ENCODE results near the gene FMN1.

Gene FMN1

DNA sequence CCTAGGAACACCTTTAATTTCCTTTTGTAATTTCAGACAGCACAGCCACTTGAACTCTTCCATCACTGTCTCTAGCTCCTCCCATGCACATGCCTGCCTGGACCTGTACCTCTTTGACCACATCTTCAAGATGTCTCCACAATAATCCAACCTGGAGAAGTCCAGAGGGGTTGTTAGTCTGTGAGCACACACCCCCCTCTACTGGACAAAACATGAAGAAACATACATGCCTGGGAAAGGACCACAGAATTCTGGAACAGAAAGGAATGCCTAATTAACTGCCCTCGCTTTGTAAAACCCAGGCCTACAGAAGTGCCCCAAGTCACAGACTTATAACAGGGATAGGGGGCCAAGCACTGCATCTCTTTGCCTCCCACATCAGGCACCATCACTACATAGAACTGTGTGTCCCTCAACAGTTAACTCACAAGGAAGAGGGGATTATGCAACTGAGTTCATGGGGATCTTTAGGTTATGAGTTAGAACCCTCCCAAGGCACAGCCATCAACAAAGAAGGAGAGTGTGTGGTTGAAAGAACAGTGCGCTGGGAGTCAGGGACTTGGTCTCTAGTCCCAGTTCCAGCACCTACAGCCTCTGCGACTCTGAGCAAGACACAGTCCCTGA is 61.7 kb downstream of the FMN1 start:
- peak; percentile 60 for DNase-seq (ENCODE audit: low read depth)
- TF ChIP-seq, protein P1, sequence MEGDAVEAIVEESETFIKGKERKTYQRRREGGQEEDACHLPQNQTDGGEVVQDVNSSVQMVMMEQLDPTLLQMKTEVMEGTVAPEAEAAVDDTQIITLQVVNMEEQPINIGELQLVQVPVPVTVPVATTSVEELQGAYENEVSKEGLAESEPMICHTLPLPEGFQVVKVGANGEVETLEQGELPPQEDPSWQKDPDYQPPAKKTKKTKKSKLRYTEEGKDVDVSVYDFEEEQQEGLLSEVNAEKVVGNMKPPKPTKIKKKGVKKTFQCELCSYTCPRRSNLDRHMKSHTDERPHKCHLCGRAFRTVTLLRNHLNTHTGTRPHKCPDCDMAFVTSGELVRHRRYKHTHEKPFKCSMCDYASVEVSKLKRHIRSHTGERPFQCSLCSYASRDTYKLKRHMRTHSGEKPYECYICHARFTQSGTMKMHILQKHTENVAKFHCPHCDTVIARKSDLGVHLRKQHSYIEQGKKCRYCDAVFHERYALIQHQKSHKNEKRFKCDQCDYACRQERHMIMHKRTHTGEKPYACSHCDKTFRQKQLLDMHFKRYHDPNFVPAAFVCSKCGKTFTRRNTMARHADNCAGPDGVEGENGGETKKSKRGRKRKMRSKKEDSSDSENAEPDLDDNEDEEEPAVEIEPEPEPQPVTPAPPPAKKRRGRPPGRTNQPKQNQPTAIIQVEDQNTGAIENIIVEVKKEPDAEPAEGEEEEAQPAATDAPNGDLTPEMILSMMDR (IDR thresholded peaks at IDR 0.05; ENCODE audit: low read depth, low read length, missing control alignments), result peak; percentile 79
- no peak overlapping the region for H3K4me3 ChIP-seq (ENCODE audit: low read depth, low read length)
- in situ Hi-C loops (cut with HindIII; ENCODE audit: low sequenced_read_pairs), result loop anchor here (25.0 kb wide), 1 partner anchor 296 kb away; no protein-coding TSS in a partner anchor

DNA sequence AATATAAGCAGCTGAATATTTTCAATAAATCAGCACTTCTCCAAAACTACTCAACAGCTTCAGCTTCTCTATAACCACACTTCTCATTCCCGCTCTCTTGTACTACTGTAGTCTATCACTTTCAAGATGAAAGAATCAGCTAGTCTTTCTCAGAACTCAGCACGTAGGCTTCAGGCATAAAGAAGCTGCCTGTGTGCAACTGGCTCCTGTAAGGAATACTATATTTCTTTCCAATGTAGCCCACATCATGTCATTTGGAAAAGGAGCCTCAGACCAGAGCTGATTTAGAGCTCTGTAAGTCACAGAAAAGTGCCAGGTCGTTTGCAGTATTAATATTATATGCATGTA is 62.3 kb downstream of the FMN1 start:
- in situ Hi-C loops (cut with HindIII; ENCODE audit: low sequenced_read_pairs), result loop anchor here (25.0 kb wide), 1 partner anchor 295 kb away; no protein-coding TSS in a partner anchor
- TF ChIP-seq, protein P1 (IDR thresholded peaks at IDR 0.05; ENCODE audit: low read depth, low read length, missing control alignments), result no peak
- no peak for DNase-seq (ENCODE audit: low read depth)
- no peak overlapping the region for H3K4me3 ChIP-seq (ENCODE audit: low read depth, low read length)

DNA sequence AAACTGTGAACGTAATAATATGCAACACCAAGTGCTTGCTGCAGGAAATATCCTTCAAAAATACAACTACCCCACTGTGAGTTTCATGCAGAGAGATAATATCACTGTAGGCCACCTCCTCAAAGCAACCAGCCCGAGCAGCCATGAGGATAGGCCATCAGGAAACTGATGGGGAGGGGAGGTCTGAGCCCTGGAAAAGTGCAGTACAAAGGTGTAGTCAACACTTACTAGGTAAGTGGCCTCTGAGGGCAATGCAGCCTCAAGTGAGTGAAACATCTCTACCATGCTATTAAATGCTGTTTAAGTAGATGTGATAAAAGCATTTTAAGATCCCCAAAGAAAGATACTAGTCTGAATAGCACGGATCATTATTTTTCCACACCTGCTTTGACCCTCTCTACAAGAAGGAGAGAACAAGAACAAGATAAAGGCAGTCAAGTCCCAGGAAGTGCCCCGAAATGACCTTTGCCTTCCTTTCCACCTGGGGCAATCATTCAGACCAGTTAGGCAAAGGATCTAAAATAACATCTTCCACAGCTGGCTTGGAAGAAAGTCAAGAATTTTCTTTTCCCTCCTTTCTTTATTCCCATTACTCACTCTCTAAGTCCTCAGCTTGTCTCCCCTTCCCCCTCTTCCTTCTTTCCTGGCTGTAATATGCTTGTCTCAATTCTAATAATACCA is 62.8 kb downstream of the FMN1 start:
- TF ChIP-seq, protein P1 (IDR thresholded peaks at IDR 0.05; ENCODE audit: low read depth, low read length, missing control alignments), result no peak
- H3K4me3 ChIP-seq (ENCODE audit: low read depth, low read length), result no peak overlapping the region
- in situ Hi-C loops (cut with HindIII; ENCODE audit: low sequenced_read_pairs), result loop anchor here (25.0 kb wide), 1 partner anchor 294 kb away; no protein-coding TSS in a partner anchor
- peak; percentile 31 for DNase-seq (ENCODE audit: low read depth)

DNA sequence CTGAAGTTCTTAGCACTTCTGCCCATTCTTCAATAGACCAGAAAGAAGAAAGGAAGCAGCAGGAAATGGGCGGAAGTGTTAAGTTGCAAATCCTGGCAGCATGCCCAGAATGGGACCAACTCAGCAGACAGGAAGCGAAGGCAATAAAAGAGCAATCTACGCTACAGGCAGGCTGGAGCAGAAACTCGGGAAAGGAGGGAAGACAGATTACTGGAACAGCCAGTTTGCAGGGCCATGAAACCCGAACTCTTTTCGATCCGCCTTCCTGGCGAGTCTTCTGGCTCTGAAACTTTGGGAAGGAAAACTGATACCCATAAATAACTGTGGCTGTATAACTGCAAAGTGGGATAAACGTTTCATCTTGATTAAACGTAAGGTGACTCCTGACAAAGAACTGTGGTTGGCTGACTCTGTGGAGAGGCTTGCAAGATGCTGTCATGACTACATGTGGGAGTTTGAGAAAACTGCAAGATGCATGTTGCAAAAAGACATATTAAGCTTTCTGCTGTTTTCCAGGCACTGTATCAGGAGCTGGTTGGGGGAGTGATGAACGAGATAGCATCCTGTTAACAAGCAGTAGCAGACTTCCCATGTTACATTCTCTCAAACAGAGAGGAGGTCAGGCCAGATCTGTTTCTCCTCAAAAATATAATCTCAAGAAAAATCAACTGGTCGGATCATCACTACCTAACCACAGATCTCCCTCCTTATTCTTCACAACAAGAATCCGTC is 67.8 kb downstream of the FMN1 start:
- H3K4me3 ChIP-seq (ENCODE audit: low read depth, low read length), result no peak overlapping the region
- DNase-seq (ENCODE audit: low read depth), result peak; percentile 94

DNA sequence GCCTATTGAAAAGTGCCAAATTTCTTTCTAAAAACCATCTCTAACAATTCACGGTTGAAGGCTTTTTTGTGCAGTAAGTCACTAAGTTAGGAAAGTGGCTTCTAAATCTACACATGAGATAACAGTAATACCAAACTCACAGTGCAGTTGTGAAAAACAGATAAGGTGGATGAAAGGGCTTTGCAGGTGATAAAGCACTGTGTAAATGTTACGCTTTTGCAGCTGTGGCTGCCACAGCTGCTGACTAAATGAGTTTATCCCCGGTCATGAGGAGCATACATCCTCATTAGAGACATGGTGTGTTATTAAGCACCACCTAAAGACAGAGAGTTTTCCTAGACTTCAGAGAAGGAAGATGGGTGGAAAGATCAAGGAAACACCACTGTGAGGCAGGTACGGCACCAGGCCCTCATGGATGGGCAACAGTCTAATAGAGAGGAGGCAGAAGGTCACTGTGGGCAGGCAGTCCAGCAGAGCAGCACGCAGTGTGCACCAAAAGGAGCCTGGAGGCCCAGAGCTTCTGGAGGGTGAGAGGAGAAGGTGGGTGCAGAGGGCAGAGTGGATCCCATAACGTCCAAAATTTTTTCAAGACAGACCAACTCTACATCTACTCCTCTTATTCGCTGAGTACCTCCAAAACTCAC is 68.5 kb downstream of the FMN1 start:
- no peak for DNase-seq (ENCODE audit: low read depth)
- TF ChIP-seq, protein P1 (IDR thresholded peaks at IDR 0.05; ENCODE audit: low read depth, low read length, missing control alignments), result no peak
- no peak overlapping the region for H3K4me3 ChIP-seq (ENCODE audit: low read depth, low read length)
- in situ Hi-C loops (cut with HindIII; ENCODE audit: low sequenced_read_pairs), result loop anchor here (10.0 to 25.0 kb wide), 3 partner anchors 51 to 289 kb away; no protein-coding TSS in a partner anchor

More for the DNA sequence above, 67.8 kb downstream of the FMN1 start:
- TF ChIP-seq, protein P1 (IDR thresholded peaks at IDR 0.05; ENCODE audit: low read depth, low read length, missing control alignments), result no peak
- in situ Hi-C loops (cut with HindIII; ENCODE audit: low sequenced_read_pairs), result loop anchor here (10.0 to 25.0 kb wide), 3 partner anchors 52 to 289 kb away; no protein-coding TSS in a partner anchor

DNA sequence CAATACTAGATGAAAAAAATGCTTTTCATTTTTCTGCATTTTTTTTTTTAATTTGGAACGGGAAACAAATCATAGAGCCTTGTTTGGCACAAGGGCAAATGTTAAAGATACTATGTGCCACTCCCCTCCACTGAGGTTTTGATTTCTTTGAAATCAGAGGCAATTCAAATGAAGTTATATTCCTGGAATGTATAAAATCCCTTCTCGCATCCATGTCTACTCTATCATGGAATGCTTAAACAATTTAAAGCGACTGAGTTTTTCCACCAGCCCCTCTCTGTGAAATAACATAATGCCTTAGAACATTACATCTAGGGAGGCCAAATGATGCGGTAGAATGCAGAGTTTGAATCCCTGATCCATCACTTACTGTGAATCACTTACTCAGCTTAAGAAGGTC is 69.7 kb downstream of the FMN1 start:
- TF ChIP-seq, protein P1 (IDR thresholded peaks at IDR 0.05; ENCODE audit: low read depth, low read length, missing control alignments), result no peak
- in situ Hi-C loops (cut with HindIII; ENCODE audit: low sequenced_read_pairs), result loop anchor here (10.0 to 25.0 kb wide), 3 partner anchors 50 to 288 kb away; no protein-coding TSS in a partner anchor
- no peak overlapping the region for H3K4me3 ChIP-seq (ENCODE audit: low read depth, low read length)
- DNase-seq (ENCODE audit: low read depth), result no peak

Measured in astrocyte of the cerebellum (primary cell).